Stimulated activated CD8-positive, alpha-beta memory T cell treated with anti-CD3 and anti-CD28 coated beads, Interleukin-7, amount 100 ng/mL, for 1 hour (primary cell): ENCODE data around the gene DIAPH2.

Source experiments
- DNase-seq, 2 donors: peaks; one replicate each; pipeline ENCODE4 v3.0.0-alpha.2; 2020; ENCODE audit warnings: low read depth in 2 of 2

The DIAPH2 gene

GRCh38 chrX:97309487-97310116 is 625.0 kb downstream of the DIAPH2 start:
- no peak for DNase-seq

DNA sequence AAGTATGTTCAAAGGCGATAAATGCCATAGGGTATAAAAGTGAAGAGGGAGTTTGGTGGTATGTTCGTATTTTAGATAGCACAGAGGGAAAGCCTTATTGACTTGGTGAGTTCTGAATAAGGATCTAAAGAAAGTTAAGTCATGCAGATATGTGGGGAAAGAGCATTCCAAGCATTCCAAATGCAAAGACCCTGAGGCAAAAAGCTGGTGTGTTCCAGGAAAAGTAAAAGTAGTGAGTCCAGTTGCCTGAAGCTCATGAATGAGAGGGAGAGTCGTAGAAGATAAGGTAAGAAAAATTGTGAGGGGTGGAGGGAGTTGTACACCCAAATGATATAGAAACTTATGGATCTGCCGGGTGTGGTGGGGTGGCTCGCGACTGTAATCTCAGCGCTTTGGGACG is 625.7 kb downstream of the DIAPH2 start:
- no peak for DNase-seq

DNA sequence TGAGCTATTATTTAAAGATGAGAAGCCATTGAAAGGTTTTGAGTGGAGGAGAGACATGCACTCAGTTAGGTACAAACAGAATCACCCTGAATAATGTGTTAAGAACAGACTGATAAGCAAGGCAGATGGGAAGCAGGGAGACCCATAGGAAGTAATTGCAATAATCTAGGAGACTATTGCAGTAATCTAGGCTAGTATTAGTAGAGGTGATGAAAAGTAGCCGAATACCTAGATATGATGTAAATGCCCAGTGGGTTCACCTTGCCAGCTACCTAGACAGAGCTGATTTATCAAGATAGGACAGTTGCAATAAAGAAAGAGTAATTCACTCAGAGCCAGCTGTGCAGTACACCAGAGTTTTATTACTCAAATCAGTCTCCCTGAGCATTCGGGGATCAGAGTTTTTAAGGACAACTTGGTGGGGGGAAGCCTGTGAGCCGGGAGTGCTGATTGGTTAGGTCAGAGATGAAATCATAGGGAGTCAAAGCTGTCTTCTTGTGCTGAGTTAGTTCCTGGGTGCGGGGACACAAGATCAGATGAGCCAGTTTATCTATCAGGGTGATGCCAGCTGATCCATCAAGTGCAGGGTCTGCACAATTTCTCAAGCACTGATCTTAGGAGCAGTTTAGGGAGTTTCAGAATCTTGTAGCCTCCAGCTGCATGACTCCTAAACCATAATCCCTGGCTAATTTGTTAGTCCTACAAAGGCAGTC is 626.6 kb downstream of the DIAPH2 start:
- DNase-seq: no peak

DNA sequence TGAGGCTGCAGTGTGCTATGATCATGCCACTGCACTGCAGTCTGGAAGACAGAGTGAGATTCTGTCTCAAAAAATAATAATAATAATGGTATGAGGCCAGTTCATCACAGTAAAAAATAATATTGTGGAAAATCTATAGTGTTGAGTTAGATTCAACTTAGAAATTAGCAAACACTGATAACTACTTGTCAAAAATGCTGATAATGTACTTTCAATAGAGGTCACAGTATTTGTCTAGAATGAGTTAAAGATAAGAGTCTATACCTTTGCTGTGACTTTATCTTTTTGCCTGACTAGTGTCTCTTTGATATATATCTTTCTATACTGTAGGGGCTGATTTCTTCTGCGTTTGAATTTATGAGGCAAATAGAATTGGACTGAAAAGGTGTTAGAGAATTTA is 629.7 kb downstream of the DIAPH2 start:
- no peak for DNase-seq

DNA sequence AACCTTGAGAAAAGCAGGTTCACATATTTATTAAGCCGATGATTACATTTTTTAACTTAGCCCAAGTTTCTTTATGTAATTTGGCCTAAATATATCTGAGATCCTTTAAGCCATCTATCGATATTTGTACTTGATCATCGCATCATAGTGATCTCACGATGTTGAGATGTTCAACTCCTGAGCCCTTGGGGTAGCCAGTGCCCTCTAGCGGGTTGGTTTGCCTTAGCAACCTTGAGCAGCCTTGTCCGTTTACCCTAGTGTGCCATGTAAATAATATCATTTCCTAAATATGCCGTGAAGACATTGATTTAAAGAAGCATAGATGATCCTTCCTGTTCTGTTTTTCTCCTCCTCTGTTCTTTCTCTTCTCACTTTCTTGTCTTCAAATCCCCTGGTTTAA is 631.3 kb downstream of the DIAPH2 start:
- no peak for DNase-seq

DNA sequence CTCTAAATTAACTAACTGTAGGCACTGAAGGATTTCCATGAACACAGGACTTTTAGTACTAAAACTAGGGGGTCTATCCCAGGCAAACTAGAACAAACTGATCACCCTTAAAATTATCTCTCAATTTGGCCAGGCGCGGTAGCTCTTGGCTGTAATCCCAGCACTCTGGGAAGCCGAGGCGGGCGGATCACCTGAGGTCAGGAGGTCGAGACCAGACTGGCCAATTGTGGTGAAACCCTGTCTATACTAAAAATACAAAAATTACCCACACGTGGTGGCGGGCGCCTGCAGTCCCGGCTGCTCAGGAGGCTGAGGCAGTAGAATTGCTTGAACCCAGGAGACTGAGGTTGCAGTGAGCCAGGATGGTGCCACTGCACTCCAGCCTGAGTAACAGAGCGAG is 635.7 kb downstream of the DIAPH2 start:
- DNase-seq: no peak

DNA sequence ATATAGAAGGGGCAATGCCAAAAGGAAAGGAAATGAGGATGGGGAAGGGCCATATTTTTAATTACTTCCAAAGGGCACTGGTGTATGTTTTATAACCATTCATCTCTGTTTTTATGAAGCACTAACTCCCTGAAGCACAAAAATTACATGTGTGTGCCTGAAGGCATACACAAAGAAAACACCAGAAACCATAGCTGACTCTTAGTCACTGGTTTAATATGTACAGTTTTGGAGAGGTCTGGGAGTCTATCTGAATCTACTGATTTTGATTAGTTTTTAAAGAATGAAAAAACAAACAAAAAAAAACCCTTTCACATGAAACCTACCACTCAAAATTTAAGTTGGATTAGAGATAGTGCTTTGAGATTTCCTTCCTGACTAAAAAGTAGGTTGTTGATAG is 637.8 kb downstream of the DIAPH2 start:
- no peak for DNase-seq

- no peak for DNase-seq
These were observed 641.8 kb downstream of the DIAPH2 start for GRCh38 chrX:97326456-97326855.

DNA sequence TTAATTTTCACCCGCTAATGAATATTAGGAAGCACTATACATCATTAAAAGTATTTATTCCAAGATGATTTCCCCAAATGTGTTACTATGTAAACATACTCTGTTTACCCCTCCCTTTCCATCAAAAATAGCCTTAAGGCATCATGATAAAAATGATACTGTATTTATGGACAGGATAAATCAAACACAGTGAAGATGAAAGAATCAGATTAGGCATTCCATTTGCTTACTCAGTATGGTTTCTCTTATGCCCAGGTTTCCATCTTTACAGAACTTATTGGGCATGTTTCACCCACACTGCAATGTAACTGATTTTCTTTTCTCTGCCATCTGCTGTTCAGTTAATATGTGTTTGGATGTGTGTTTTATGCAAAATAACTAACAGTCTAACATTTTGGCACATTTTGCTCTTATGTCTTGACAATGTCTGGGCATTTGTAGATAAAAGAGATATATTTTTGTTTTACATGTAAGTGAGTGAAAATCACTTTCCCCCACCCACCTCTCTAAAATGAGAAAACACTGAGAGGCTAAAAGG is 644.3 kb downstream of the DIAPH2 start:
- no peak for DNase-seq

DNA sequence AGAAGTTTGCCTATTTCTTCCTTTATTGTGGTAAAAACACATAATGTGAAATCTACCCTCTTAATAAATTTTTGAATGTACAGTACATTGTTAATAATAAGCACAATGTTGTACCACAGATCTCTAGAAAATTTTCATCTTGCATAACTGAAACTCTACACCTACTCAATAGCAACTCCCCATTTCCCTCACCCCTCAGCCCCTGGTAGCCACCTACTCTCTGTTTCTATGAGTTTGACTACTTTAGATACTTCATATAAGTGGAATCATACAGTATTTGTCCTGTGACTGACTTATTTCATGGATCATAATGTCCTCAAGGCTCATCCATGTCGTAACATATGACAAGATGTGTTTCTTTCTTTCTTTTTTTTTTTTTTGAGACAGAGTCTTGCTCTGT is 645.5 kb downstream of the DIAPH2 start:
- no peak for DNase-seq

DNA sequence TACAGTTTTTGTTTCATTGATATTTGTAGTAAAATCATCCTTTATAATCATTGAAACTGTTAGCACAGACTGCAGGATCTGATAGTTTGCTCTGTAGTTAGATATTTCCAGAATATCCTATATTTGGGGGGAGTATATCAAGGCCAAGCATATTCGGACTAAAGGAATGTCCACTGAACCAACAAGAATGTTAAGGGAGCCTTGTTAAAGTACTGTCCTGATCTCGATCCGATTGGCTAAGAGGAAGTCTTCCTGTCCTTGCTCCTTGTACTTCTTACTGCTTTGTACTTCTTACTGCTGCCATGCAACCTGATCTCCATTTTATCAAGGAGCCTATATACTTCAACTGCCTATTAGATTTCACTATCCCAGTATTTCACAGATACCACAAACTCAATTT is 648.3 kb downstream of the DIAPH2 start:
- no peak for DNase-seq

GRCh38 chrX:97334850-97335249 is 650.2 kb downstream of the DIAPH2 start:
- DNase-seq: no peak

GRCh38 chrX:97344724-97345123 is 660.1 kb downstream of the DIAPH2 start:
- no peak for DNase-seq

DNA sequence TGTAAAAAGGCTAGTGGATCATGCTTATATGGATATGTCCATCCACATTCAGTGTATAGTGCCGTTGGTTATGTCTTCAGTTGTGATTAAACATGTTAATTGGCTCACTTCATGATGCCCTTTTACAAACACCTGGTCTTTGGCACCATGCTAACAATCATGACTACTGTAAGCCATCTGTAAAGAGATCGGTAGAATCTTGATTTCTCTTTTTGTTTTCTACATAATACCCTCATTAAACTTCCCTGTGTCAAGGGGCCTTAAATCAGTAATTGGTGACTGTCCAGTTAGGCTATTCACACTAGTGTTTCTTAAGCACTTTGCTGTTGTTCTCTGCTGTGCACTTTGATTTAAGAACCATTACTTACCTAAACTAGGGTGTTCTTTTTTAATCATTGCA is 674.3 kb downstream of the DIAPH2 start:
- no peak for DNase-seq

DNA sequence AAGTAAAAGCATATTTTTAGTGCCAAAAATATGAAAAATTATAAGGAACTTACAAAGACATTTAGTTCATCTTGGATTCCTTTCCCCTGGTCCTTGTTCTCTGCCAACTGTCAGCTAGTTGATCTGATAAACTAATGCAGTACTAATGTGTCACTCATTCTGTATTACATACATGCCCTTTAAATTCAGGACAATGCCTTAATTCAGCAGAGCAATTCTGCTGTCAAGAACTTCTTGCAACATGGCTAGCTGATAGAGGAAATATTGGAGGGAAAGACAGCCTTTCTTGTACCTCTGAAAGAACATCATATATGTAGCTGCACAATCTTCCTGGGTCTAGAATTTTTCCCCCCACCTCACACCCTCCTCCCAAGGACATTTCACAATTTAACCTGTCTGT is 679.2 kb downstream of the DIAPH2 start:
- no peak for DNase-seq

DNA sequence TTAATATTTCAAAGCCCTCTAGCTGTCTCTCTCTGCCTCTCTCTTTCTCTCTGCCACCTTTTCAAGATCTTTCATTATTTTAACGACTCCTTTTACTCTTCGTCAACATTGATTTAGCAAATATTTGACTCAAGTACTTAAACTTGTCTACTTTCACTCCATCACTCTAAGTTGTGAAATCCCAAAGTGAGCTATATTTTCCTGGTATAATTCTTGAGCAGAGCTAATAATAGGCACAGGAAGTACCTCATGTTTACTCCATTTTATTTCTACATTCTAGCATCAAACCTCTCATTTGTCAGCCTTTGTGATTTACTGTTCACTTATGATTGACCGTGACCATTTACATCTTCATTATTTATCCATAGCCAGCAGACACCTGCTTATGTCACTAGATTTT is 681.6 kb downstream of the DIAPH2 start:
- no peak for DNase-seq

- DNase-seq: no peak
These were observed 682.5 kb downstream of the DIAPH2 start for GRCh38 chrX:97367125-97367524.

- DNase-seq: no peak
These were observed 685.3 kb downstream of the DIAPH2 start for GRCh38 chrX:97369947-97370346.

- DNase-seq: no peak
These were observed 687.5 kb downstream of the DIAPH2 start for GRCh38 chrX:97372001-97372766.

DNA sequence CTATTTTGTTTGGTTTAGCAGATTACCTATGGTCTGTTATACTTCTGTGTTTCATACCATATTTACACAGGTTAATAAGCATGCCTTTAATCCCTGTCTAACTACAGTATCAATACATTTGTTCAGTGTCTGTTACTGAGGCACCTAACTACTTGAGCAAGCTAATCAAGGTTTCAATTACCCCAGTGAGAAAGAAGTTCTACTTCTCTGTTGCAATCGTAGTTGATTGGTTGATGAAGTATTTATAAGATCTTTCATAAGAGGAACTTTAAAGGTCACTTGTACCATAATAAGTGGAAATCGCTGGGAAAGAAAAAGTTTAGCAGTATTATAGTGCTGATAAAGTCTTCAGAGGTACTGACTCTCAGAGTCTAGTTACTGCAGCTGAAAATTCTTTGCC is 689.6 kb downstream of the DIAPH2 start:
- DNase-seq: no peak

GRCh38 chrX:97380200-97380599 is 695.6 kb downstream of the DIAPH2 start:
- DNase-seq: no peak

DNA sequence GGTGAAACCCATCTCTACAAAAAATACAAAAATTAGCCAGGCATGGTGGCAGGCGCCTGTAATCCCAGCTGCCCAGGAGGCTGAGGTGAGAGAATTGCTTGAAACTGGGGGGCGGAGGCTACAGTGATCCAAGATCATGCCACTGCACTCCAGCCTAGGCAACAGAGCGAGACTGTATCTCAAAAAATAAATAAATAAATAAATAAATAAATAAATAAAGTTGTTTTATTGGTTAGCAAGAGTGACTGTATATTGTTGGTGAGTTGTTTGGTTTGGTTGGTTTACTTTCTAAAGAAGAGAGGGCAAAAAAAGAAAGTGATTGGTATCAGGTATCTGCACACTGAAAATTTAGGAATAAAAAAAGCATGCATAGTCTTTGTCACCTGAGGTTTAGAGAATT is 700.0 kb downstream of the DIAPH2 start:
- DNase-seq: no peak

GRCh38 chrX:97387004-97387403 is 702.4 kb downstream of the DIAPH2 start:
- no peak for DNase-seq
